Suppressor macrophage treated with lipopolysaccharide for 4 hours (primary cell): ENCODE measurements around the gene MSI2.

Source experiments
- DNase-seq: peaks from one replicate; pipeline ENCODE4 v3.0.0-alpha.2; 2020

MSI2 gene

GRCh38 chr17:57465610-57466009 lies 209.3 kb downstream of the MSI2 start:
- DNase-seq, result no peak

GRCh38 chr17:57466017-57466471 lies 209.7 kb downstream of the MSI2 start:
- peak; percentile 52 for DNase-seq

- DNase-seq, result no peak
Measured at GRCh38 chr17:57466521-57466920, 210.2 kb downstream of the MSI2 start.

- no peak for DNase-seq
Measured at GRCh38 chr17:57467226-57467625, 210.9 kb downstream of the MSI2 start.

- no peak for DNase-seq
Measured at GRCh38 chr17:57467801-57468200, 211.5 kb downstream of the MSI2 start.

- DNase-seq, result no peak
Measured at GRCh38 chr17:57468932-57469775, 212.8 kb downstream of the MSI2 start.

GRCh38 chr17:57470906-57471305 lies 214.6 kb downstream of the MSI2 start:
- DNase-seq, result no peak

GRCh38 chr17:57471868-57472368 lies 215.6 kb downstream of the MSI2 start:
- no peak for DNase-seq

- no peak for DNase-seq
Measured at GRCh38 chr17:57475796-57476195, 219.5 kb downstream of the MSI2 start.

GRCh38 chr17:57477522-57478362 lies 221.4 kb downstream of the MSI2 start:
- no peak for DNase-seq

GRCh38 chr17:57478478-57479250 lies 222.3 kb downstream of the MSI2 start:
- no peak for DNase-seq

GRCh38 chr17:57480438-57481196 lies 224.3 kb downstream of the MSI2 start:
- DNase-seq, result no peak

- DNase-seq, result no peak
Measured at GRCh38 chr17:57481910-57482391, 225.6 kb downstream of the MSI2 start.

- DNase-seq, result no peak
Measured at GRCh38 chr17:57482657-57483056, 226.3 kb downstream of the MSI2 start.

- no peak for DNase-seq
Measured at GRCh38 chr17:57484081-57484666, 227.9 kb downstream of the MSI2 start.

GRCh38 chr17:57484826-57485565 lies 228.7 kb downstream of the MSI2 start:
- DNase-seq, result no peak

- DNase-seq, result no peak
Measured at GRCh38 chr17:57485566-57485865, 229.2 kb downstream of the MSI2 start.

GRCh38 chr17:57485916-57486881 lies 229.9 kb downstream of the MSI2 start:
- no peak for DNase-seq

- DNase-seq, result peak; percentile 66
Measured at GRCh38 chr17:57486882-57487301, 230.6 kb downstream of the MSI2 start.

- DNase-seq, result no peak
Measured at GRCh38 chr17:57487573-57487972, 231.2 kb downstream of the MSI2 start.
